NCI-H1417 treated with DMSO at 0.1 percent for 48 hours (cell line): ENCODE data around the gene CD84.
"Not testable (repeated sequence)": the region's sequence is repeated elsewhere in the genome, so short reads cannot be mapped to it uniquely, and the experiment has no call there.

Experiments used
- DNase-seq: peaks from one replicate; lab custom pipeline; 2025; lab: John Stamatoyannopoulos, UW

CD84 gene

GRCh38 chr1:160503087-160503486 lies 76.2 kb downstream of the CD84 start:
- no peak for DNase-seq

- DNase-seq: no peak
Observed at GRCh38 chr1:160500321-160500990, 78.8 kb downstream of the CD84 start.

GRCh38 chr1:160499631-160500030 lies 79.7 kb downstream of the CD84 start:
- no peak for DNase-seq

GRCh38 chr1:160498301-160499065 lies 80.8 kb downstream of the CD84 start:
- not testable (repeated sequence) for DNase-seq

- DNase-seq: no peak
Observed at GRCh38 chr1:160496334-160496733, 83.0 kb downstream of the CD84 start.

GRCh38 chr1:160494620-160495019 lies 84.7 kb downstream of the CD84 start:
- no peak for DNase-seq

GRCh38 chr1:160492617-160493016 lies 86.7 kb downstream of the CD84 start:
- DNase-seq: no peak

- DNase-seq: no peak
Observed at GRCh38 chr1:160491981-160492380, 87.3 kb downstream of the CD84 start.
